ENCODE data around the gene PSME1. TPM values are rescaled to one million over a fixed set of nuclear protein-coding genes. Genes with fewer than 3 reads are reported as not detected.

PSME1 gene
- total and polyA plus RNA-seq, 2 experiments from 2014 or later, result 61.1 to 215 TPM

DNA sequence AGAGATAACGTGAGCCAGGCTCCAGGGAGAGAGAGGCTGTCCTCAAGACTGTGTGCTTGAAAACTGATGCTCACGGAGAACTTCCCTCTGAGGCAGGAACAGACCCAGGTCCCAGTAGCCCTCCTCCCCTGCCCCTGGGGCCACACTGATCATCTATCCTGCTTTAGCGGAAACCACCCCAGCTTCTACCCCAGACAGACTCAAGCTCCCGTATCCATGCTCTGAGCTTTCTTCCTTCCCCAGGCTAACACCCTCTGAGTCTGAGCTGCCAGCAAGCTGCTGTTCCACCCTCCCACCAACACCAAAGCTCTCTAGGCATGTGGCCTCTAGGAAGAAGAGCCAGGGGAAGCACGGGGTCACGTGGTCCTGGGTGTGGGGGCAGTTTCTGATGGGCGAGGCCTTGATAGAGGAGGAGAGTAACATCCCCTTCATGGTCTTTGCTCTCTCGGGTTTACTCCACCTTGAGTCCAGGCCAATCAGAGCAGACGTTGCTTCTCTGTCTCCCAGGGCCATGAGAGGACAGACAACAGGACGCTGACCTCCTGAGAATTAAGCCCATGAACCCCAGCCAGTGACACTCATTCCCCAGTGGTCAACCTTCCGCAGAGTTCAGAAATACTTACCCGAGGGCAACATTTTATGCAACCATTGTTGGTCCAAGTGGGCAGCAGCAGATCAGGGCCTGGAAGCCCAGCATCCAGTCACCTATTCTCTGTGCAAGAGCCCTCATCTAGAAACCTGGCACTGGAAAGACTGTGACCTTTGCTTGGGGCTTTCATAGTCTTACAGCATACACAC lies 40.5 kb upstream of the PSME1 start:
- DNase-seq (ENCODE audit: low spot score) (peak; percentile 80), ATAC-seq (peak; percentile 46)
- H3K27me3 ChIP-seq (ENCODE audit: insufficient read depth), result no peaks in the 10 kb centered on the region
- no peak overlapping the region for H2AFZ ChIP-seq
- peaks cover 15% of the 10 kb centered on the region for H3F3A ChIP-seq (replicated peaks; ENCODE audit: low read depth)
- Mint-ChIP-seq H3K27me3 (ENCODE audit: insufficient read depth, low read depth, poor library complexity) (peaks cover 24% of the 10 kb centered on the region), H3K36me3 (ENCODE audit: low read depth) (peaks cover 63% of the 10 kb centered on the region), H3K4me1 (peaks cover 29% of the 10 kb centered on the region), H3K27ac (peak overlapping the region; percentile 96), H3K4me3 (peak overlapping the region; percentile 100), H3K9me3 (peaks cover 3% of the 10 kb centered on the region; the same call in 2 of the 3 replicates)
- H3K4me1 ChIP-seq (ENCODE audit: insufficient read depth), result peaks cover 18% of the 10 kb centered on the region
- TF ChIP-seq POLR2AphosphoS5 (IDR thresholded peaks at IDR 0.05; ENCODE audit: low read depth), result peak; percentile 90
- TF ChIP-seq EZH2 (IDR thresholded peaks at IDR 0.05; ENCODE audit: low read depth, unreplicated experiment), result no peak
- peaks cover 8% of the 10 kb centered on the region for H3K9me2 ChIP-seq (ENCODE audit: insufficient read depth)
- H3K4me2 ChIP-seq, result peak overlapping the region; percentile 100
- H3K27ac ChIP-seq (ENCODE audit: low read depth), result peak overlapping the region; percentile 97
- H4K20me1 ChIP-seq (replicated peaks; ENCODE audit: insufficient read depth), result peaks cover 5% of the 10 kb centered on the region; the same call in 1 of the 2 replicates
- peaks cover 4% of the 10 kb centered on the region for H3K36me3 ChIP-seq (ENCODE audit: insufficient read depth)
- peak overlapping the region; percentile 100 for H3K4me3 ChIP-seq
- peaks cover 22% of the 10 kb centered on the region for H3K79me2 ChIP-seq (replicated peaks; ENCODE audit: insufficient read depth)

GRCh38 chr14:24096545-24097181 lies 39.3 kb upstream of the PSME1 start:
- H3K9me3 Mint-ChIP-seq, result peaks cover 3% of the 10 kb centered on the region; the same call in 2 of the 3 replicates
- no peak for TF ChIP-seq CTCF (conservative IDR thresholded peaks at IDR 0.05; ENCODE audit: low read depth in 2 of 2)
- peak; percentile 63 for TF ChIP-seq POLR2AphosphoS5 (IDR thresholded peaks at IDR 0.05; ENCODE audit: low read depth)
- TF ChIP-seq STAT1 (IDR thresholded peaks at IDR 0.05; ENCODE audit: unreplicated experiment), result no peak
- no peak for TF ChIP-seq ETS1 (IDR thresholded peaks at IDR 0.05)
- ATAC-seq, result no peak

More at GRCh38 chr14:24096545-24097181, 39.3 kb upstream of the PSME1 start:
- H3K27me3 Mint-ChIP-seq (ENCODE audit: insufficient read depth, low read depth, poor library complexity), result peaks cover 26% of the 10 kb centered on the region
- Histone ChIP-seq H3K27ac (ENCODE audit: low read depth) (no peak overlapping the region), H3K4me3 (no peak overlapping the region), H3K27me3 (ENCODE audit: insufficient read depth) (no peaks in the 10 kb centered on the region), H2AFZ (no peak overlapping the region), H3K9me2 (ENCODE audit: insufficient read depth) (peaks cover 8% of the 10 kb centered on the region), H3K4me2 (no peak overlapping the region), H4K20me1 (replicated peaks; ENCODE audit: insufficient read depth) (peaks cover 5% of the 10 kb centered on the region; the same call in 1 of the 2 replicates), H3K4me1 (ENCODE audit: insufficient read depth) (peaks cover 18% of the 10 kb centered on the region), H3F3A (replicated peaks; ENCODE audit: low read depth) (peaks cover 15% of the 10 kb centered on the region), H3K79me2 (replicated peaks; ENCODE audit: insufficient read depth) (peaks cover 22% of the 10 kb centered on the region), H3K36me3 (ENCODE audit: insufficient read depth) (peaks cover 8% of the 10 kb centered on the region)
- peak overlapping the region; percentile 80 for H3K27ac Mint-ChIP-seq
- peak overlapping the region; percentile 51 for H3K4me3 Mint-ChIP-seq
- peaks cover 75% of the 10 kb centered on the region for H3K36me3 Mint-ChIP-seq (ENCODE audit: low read depth)
- peaks cover 26% of the 10 kb centered on the region for H3K4me1 Mint-ChIP-seq
- no peak for DNase-seq (ENCODE audit: low spot score)
